Activated CD4-positive, alpha-beta memory T cell treated with anti-CD3 and anti-CD28 coated beads, Interleukin-2, amount 10 ng/mL, durations not matched to agents 7 days and 5 days (primary cell): Measurements from ENCODE around the gene MYH7. TPM values are rescaled to one million over a fixed set of nuclear protein-coding genes. Genes with fewer than 3 reads are reported as not detected.

ENCODE experiments used
- CTCF ChIA-PET: fragments of 350-600 bp; sonication (Branson Sonifier 250); formaldehyde crosslinking; loops from one replicate; lab custom pipeline; 2021; ENCODE audit warnings: antibody characterized with exemption, inconsistent platforms; lab: Charles Lee
- POLR2A ChIA-PET: fragments of 350-600 bp; sonication (Branson Sonifier 250); formaldehyde crosslinking; loops from one replicate; lab custom pipeline; 2021; ENCODE audit warnings: antibody characterized with exemption; lab: Charles Lee
- DNase-seq: peaks from one replicate; pipeline ENCODE4 v3.0.0-alpha.2; 2020
- H3K27ac Mint-ChIP-seq: one replicate; pipeline ENCODE4 v1.8.0; 2021; ENCODE audit warnings: mild to moderate bottlenecking, mixed read lengths
- H3K27me3 Mint-ChIP-seq: one replicate; pipeline ENCODE4 v1.8.0; 2021; ENCODE audit warnings: mixed read lengths
- H3K36me3 Mint-ChIP-seq: one replicate; pipeline ENCODE4 v1.8.0; 2021; ENCODE audit warnings: low read depth, mixed read lengths
- H3K4me1 Mint-ChIP-seq: one replicate; pipeline ENCODE4 v1.8.0; 2021; ENCODE audit warnings: mixed read lengths
- H3K4me3 Mint-ChIP-seq: one replicate; pipeline ENCODE4 v1.8.0; 2021; ENCODE audit warnings: mild to moderate bottlenecking, mixed read lengths
- H3K9me3 Mint-ChIP-seq: one replicate; pipeline ENCODE4 v1.8.0; 2021; ENCODE audit warnings: mixed read lengths
- total RNA-seq, 2 experiments: library from RNA; stranded (reverse); gene quantifications; one replicate each; pipeline ENCODE4 v1.2.3, GENCODE V29; 2021

MYH7 gene
- under 1 TPM in 1 of 2 experiments, not detected in 1; 0.05 TPM for total RNA-seq

- CTCF ChIA-PET: interaction anchor here (1.0 to 1.2 kb wide), 2 partner anchors 12 to 196 kb away, joined by 3 read pairs; no protein-coding TSS in a partner anchor
- H3K4me3 Mint-ChIP-seq: no peak within 1 kb of the TSS
- peaks cover 6% of the 10 kb centered on the region for H3K27me3 Mint-ChIP-seq
- H3K4me1 Mint-ChIP-seq: no peaks in the 10 kb centered on the region
- H3K9me3 Mint-ChIP-seq: no peaks in the 10 kb centered on the region
- POLR2A ChIA-PET: no interaction called here
- H3K36me3 Mint-ChIP-seq: no peaks in the 10 kb centered on the region
- DNase-seq: no peak
- H3K27ac Mint-ChIP-seq: no peak within 1 kb of the TSS
These were observed at the start of gene MYH7 for GRCh38 chr14:23435543-23436326. TSS of gene MYH7 (minus strand) at chr14:23435660. CDS start at chr14:23433732, 1,928 bp downstream.

- ChIA-PET POLR2A (interaction anchor here (1.5 kb wide), 1 partner anchor 78 kb away, joined by 5 read pairs; no protein-coding TSS in a partner anchor), CTCF (interaction anchor here (0.7 to 9.3 kb wide), 3 partner anchors 76 to 778 kb away, joined by 3 to 148 read pairs (median 8); partner anchors contain the start of gene THTPA)
- Mint-ChIP-seq H3K4me3 (no peak overlapping the region), H3K36me3 (peaks cover 2% of the 10 kb centered on the region), H3K27me3 (no peaks in the 10 kb centered on the region), H3K27ac (no peak overlapping the region), H3K9me3 (no peaks in the 10 kb centered on the region), H3K4me1 (peaks cover 1% of the 10 kb centered on the region)
- no peak for DNase-seq
These were observed 47.9 kb upstream of the MYH7 start for GRCh38 chr14:23483236-23483854.

DNA sequence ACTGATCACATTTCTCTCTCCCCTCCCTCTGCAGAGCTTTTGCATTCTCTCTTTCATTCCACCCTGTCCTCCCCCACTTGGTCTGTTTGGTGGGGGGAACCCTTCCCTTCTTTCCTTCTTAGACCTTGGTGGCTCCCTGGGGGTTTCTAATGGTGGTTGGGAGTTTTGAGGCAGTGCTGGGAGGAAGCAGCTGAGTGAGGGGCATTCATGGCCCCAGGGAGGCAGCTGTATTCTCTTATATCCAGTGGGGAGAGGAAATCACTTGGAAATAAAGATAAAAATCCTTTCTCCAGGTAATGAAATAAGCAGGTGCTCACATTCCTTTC, 47.3 kb upstream of the MYH7 start:
- no peak overlapping the region for H3K27ac Mint-ChIP-seq
- POLR2A ChIA-PET: interaction anchor here (1.7 kb wide), 1 partner anchor 161 kb away, joined by 4 read pairs; the partner anchor contains the start of gene PABPN1
- H3K9me3 Mint-ChIP-seq: no peaks in the 10 kb centered on the region
- no peaks in the 10 kb centered on the region for H3K27me3 Mint-ChIP-seq
- H3K36me3 Mint-ChIP-seq: peaks cover 5% of the 10 kb centered on the region
- CTCF ChIA-PET: interaction anchor here (0.7 to 9.3 kb wide), 3 partner anchors 13 to 779 kb away, joined by 3 to 148 read pairs (median 4); partner anchors contain the start of gene THTPA
- no peak overlapping the region for H3K4me3 Mint-ChIP-seq
- peaks cover 2% of the 10 kb centered on the region for H3K4me1 Mint-ChIP-seq
- DNase-seq: no peak

DNA sequence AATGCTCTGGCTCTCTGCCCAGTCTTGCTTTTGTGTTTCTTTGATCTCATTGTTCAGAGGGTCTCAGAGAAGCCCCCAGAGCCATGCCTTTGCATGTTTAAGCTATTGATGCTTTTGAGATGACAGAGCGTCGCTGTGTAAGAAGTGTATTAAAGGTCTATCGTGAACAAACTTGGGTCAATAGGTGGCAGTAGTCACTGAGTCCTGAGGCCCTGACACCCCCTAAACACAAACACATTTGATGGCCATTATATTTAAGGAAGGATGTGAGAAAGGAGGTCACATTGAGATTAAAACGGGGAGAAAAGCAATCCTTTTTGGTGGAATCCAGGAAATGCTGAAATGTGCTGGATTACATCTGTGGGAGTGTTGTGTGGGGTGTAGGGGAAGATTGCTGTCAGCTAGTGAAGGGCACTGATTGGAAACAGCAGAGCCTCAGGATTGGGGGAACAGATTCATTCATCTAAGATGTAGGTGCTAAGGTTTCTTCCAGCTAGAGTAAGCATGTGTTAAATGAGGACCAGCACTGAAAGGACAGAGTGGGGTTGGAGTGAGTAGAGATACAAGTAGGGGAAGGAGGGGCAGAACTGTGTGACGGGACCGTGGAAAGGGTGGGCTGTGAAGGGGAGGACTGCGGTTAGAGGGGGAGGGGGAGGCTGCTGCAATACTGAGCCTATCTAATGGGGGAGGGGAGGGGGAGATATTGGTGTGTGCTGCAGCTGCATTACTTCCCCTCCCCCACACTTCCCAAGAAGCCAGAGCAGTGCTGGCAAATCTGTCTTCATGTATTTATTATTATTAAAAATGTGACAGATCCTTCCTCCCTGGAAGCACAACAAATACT, 46.7 kb upstream of the MYH7 start:
- peaks cover 2% of the 10 kb centered on the region for H3K4me1 Mint-ChIP-seq
- peaks cover 11% of the 10 kb centered on the region for H3K36me3 Mint-ChIP-seq
- POLR2A ChIA-PET: interaction anchor here (0.6 to 1.7 kb wide), 2 partner anchors 81 to 160 kb away, joined by 3 to 4 read pairs; partner anchors contain the start of gene PABPN1
- H3K27ac Mint-ChIP-seq: no peak overlapping the region
- H3K27me3 Mint-ChIP-seq: no peaks in the 10 kb centered on the region
- H3K9me3 Mint-ChIP-seq: no peaks in the 10 kb centered on the region
- CTCF ChIA-PET: interaction anchor here (0.7 to 9.3 kb wide), 3 partner anchors 14 to 779 kb away, joined by 3 to 148 read pairs (median 4); partner anchors contain the start of gene THTPA
- DNase-seq: no peak
- H3K4me3 Mint-ChIP-seq: no peak overlapping the region

DNA sequence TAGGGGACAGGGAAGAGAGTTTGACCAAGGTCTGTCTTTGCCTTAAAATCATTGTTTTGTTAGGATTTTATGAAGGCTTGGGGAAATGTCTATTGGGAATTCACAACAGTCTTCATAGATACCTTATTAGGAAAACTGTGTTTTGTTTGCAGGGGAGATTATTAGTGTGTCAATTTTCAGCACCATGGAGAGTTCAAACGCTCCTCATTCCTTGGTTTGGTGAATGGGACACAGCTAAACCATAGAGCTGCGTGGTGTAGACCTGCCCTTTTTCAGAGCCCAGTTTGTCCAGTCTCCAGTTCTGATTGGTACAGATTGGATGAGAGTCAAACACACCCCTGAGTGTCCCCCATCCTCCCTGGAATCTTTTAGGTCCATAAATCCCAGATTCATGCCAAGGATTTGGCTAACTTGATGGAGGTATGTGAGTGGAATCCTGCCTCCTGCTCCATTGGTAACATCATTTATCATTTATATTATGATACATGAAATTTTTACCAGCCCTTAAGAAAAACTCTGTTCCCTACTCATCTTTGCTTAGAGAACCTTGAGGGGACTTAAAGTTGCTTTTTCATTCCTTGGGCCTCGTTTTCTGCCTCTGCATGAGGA, 46.0 kb upstream of the MYH7 start:
- H3K36me3 Mint-ChIP-seq: peaks cover 15% of the 10 kb centered on the region
- POLR2A ChIA-PET: interaction anchor here (0.6 to 1.7 kb wide), 2 partner anchors 81 to 160 kb away, joined by 3 to 4 read pairs; partner anchors contain the start of gene PABPN1
- H3K27me3 Mint-ChIP-seq: no peaks in the 10 kb centered on the region
- no peak for DNase-seq
- H3K4me3 Mint-ChIP-seq: no peak overlapping the region
- H3K4me1 Mint-ChIP-seq: peaks cover 2% of the 10 kb centered on the region
- no peaks in the 10 kb centered on the region for H3K9me3 Mint-ChIP-seq
- H3K27ac Mint-ChIP-seq: no peak overlapping the region
- CTCF ChIA-PET: interaction anchor here (1.6 to 9.3 kb wide), 2 partner anchors 15 to 78 kb away, joined by 4 to 148 read pairs; partner anchors contain the start of gene THTPA

DNA sequence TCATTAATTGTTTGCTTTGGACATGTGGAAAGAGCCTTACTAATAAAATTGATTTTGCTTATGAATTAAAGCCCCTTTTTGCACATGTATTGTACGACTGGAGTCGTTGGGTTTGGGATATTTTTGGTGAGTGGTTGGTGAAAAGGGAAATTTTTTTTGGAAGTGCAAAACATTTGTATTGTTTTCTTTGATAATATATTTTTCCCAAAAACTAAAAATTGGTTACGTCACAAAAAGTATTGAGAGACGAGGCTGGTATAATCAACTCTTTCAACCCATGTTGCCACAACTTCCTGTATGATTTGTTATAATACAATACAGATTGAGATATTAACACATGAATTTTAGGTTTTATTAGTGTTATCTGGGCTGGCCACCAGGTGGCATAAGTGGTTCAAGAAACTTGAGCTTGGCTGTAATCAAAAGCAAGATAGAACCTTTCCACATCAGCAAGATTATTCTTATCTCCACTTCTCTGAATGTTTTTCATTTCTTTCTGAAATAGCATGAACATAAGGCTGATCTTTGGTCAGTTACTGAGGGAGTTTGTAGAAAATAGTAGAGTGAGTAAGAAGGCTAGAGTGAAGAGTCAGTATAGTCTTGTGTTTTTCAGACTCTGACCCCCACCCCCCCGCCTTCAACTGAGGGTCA, 42.8 kb upstream of the MYH7 start:
- ChIA-PET POLR2A (interaction anchor here (1.3 to 1.8 kb wide), 4 partner anchors 79 to 156 kb away, joined by 4 to 14 read pairs (median 6); partner anchors contain the start of gene PABPN1), CTCF (interaction anchor here (0.6 to 9.3 kb wide), 16 partner anchors 9 to 996 kb away, joined by 3 to 148 read pairs (median 4); partner anchors contain the start of genes AP1G2, NGDN and THTPA)
- Mint-ChIP-seq H3K9me3 (no peaks in the 10 kb centered on the region), H3K27me3 (no peaks in the 10 kb centered on the region), H3K27ac (no peak overlapping the region), H3K4me1 (peaks cover 2% of the 10 kb centered on the region), H3K4me3 (no peak overlapping the region), H3K36me3 (peaks cover 37% of the 10 kb centered on the region)
- peak; percentile 71 for DNase-seq

DNA sequence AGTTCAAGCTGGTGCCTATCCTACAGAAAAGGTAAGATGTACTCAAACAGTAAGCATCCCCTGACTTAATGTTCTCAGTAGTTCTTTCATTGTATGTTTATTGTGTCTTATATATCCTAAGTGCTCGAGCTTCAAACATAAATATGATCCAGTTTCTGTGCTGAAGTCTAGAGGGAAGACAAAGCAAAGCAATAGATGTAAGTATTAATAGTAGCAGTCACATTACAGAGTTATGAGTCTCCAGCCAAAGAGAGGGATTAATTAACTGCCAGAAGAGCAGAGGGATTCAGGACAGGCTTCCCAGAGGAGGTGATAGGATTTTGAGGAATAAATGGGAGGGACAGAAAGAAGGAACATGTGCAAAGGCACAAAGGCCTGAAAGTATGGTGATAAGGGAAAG, 35.5 kb upstream of the MYH7 start:
- POLR2A ChIA-PET: no interaction called here
- DNase-seq: no peak
- no peaks in the 10 kb centered on the region for H3K27me3 Mint-ChIP-seq
- no peak overlapping the region for H3K4me3 Mint-ChIP-seq
- CTCF ChIA-PET: interaction anchor here (1.4 to 1.9 kb wide), 2 partner anchors 9 to 89 kb away, joined by 5 read pairs; no protein-coding TSS in a partner anchor
- H3K9me3 Mint-ChIP-seq: no peaks in the 10 kb centered on the region
- H3K4me1 Mint-ChIP-seq: peaks cover 15% of the 10 kb centered on the region
- peaks cover 27% of the 10 kb centered on the region for H3K36me3 Mint-ChIP-seq
- no peak overlapping the region for H3K27ac Mint-ChIP-seq

DNA sequence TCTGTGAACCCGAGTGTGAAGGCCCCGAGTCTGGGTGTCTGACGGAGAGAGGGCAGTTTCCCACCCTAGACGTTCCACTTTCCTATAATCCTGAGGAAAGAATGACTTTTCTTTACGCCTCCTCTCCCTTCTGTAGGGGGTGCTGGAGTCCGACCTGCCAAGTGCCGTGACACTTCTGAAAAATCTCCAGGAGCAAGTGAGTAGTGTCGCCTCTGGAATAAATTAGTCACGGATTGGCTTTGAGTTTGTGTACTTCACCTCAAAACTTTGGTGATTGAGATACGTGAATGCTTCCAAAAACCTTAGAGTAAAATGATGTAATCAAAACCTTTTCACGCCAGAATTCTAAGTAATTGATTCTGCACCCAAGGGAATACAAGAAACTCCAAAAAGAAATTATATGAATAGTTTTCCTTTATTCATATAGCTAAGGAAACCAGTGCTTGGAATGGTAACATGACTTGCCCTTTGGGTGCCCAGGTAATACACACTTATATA, 34.5 kb upstream of the MYH7 start:
- DNase-seq: no peak
- Mint-ChIP-seq H3K27ac (no peak overlapping the region), H3K27me3 (no peaks in the 10 kb centered on the region), H3K4me1 (peaks cover 15% of the 10 kb centered on the region), H3K36me3 (peaks cover 17% of the 10 kb centered on the region), H3K4me3 (no peak overlapping the region), H3K9me3 (no peaks in the 10 kb centered on the region)
- ChIA-PET CTCF (interaction anchor here (1.1 to 1.9 kb wide), 3 partner anchors 8 to 90 kb away, joined by 4 to 5 read pairs (median 5); no protein-coding TSS in a partner anchor), POLR2A (interaction anchor here (0.6 to 1.1 kb wide), 2 partner anchors 46 to 81 kb away, joined by 3 read pairs; no protein-coding TSS in a partner anchor)

GRCh38 chr14:23469127-23469905, 33.9 kb upstream of the MYH7 start, which contains the start of gene NGDN:
TSS of gene NGDN (plus strand) at chr14:23469703. CDS start at chr14:23469716, 13 bp downstream.
- ChIA-PET CTCF (interaction anchor here (1.1 to 1.9 kb wide), 3 partner anchors 9 to 91 kb away, joined by 3 to 5 read pairs (median 4); no protein-coding TSS in a partner anchor), POLR2A (interaction anchor here (0.6 to 1.1 kb wide), 3 partner anchors 15 to 82 kb away, joined by 3 read pairs; no protein-coding TSS in a partner anchor)
- Mint-ChIP-seq H3K9me3 (no peaks in the 10 kb centered on the region), H3K27me3 (no peaks in the 10 kb centered on the region), H3K4me1 (peaks cover 15% of the 10 kb centered on the region), H3K4me3 (no peak within 1 kb of the TSS), H3K36me3 (peaks cover 11% of the 10 kb centered on the region), H3K27ac (no peak within 1 kb of the TSS)
- DNase-seq: peak; percentile 92

DNA sequence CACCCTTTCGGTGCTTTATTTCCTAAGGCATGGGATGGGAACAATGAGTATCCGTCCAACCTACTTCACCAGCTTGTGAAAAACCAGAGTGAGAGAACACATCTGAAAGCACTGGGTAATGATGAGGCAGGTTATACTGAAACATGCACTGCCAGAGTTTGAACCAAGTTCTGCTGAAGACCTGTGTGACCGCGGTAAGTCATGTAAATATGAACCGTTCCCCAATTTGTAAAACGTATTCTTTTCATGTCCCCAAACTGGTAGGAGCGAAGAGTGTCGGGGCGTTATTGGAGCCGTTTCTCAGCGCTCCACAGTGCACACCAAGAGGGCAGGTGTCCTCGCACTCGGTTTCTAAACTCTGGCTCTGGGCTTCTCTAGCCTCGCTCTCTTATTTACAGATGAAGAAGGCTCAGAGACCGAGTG, 33.3 kb upstream of the MYH7 start:
- ChIA-PET POLR2A (interaction anchor here (0.8 to 0.9 kb wide), 2 partner anchors 91 to 147 kb away, joined by 3 to 5 read pairs; partner anchors contain the start of gene PABPN1), CTCF (interaction anchor here (0.8 to 1.3 kb wide), 4 partner anchors 8 to 462 kb away, joined by 3 read pairs; no protein-coding TSS in a partner anchor)
- H3K9me3 Mint-ChIP-seq: no peaks in the 10 kb centered on the region
- peaks cover 15% of the 10 kb centered on the region for H3K4me1 Mint-ChIP-seq
- peaks cover 11% of the 10 kb centered on the region for H3K36me3 Mint-ChIP-seq
- DNase-seq: no peak
- H3K27me3 Mint-ChIP-seq: no peaks in the 10 kb centered on the region
- no peak overlapping the region for H3K4me3 Mint-ChIP-seq
- no peak overlapping the region for H3K27ac Mint-ChIP-seq
